Ovary (tissue), 9 donors: ENCODE data around the gene VAMP1. TPM values are rescaled to one million over a fixed set of nuclear protein-coding genes. Genes with fewer than 3 reads are reported as not detected.
"Not testable (repeated sequence)": the region's sequence is repeated elsewhere in the genome, so short reads cannot be mapped to it uniquely, and the experiment has no call there.

Experiments used
- DNase-seq, 5 donors: peaks; one replicate each; pipeline ENCODE4 v3.0.0-alpha.2; 2019 to 2020
- H3K27ac ChIP-seq, 2 donors: fragments of 200-600 bp; one replicate each; pipeline versions ENCODE4 v1.5.1 to v1.8.0; 2019 to 2022
- H3K27me3 ChIP-seq: fragments of 200-600 bp; one replicate; pipeline ENCODE4 v1.8.0; 2022
- H3K36me3 ChIP-seq: fragments of 200-600 bp; sonication (generic); one replicate; pipeline ENCODE4 v1.5.1; 2019
- H3K4me1 ChIP-seq: one replicate; pipeline ENCODE4 v1.8.1; 2013; ENCODE audit warnings: mild to moderate bottlenecking, moderate library complexity; ENCODE audit not compliant: insufficient read depth
- H3K4me3 ChIP-seq: fragments of 200-600 bp; sonication (generic); one replicate; pipeline ENCODE4 v1.5.1; 2017
- H3K9me3 ChIP-seq, 2 donors: fragments of 200-600 bp in 1 of 2; sonication (generic) in 1 of 2; one replicate each; pipeline versions ENCODE4 v1.5.1 to v1.8.1; 2013 to 2019; ENCODE audit warnings: mild to moderate bottlenecking in 1 of 2, moderate library complexity in 1 of 2
- EP300 ChIP-seq: sonication (generic); formaldehyde crosslinking; IDR thresholded peaks from one replicate; pipeline ENCODE4 v1.6.1; 2017; ENCODE audit warnings: antibody characterized with exemption
- POLR2A ChIP-seq: fragments of 450-650 bp; IDR thresholded peaks from one replicate; pipeline ENCODE4 v1.6.1; 2017; ENCODE audit warnings: antibody characterized with exemption, mild to moderate bottlenecking, moderate library complexity
- WGBS, 3 donors: extraction: QIAGEN DNeasy Blood & Tissue Kit in 1 of 3; methylation state at CpG; one replicate each; pipeline versions ENCODE4 v1.1.5 to v1.1.7; 2013 to 2017; 5-methylcytosine and 5-hydroxymethylcytosine counted together
- intact Hi-C, 4 donors: fragments of 100-400 bp; cut with DNase I; formaldehyde crosslinking; loops; one replicate each; pipeline versions ENCODE4 v1.11.0 to v1.15.1; 2022 to 2023
- polyA plus RNA-seq, 2 donors: library from polyadenylated mRNA; stranded (reverse); fragments of 200-250 nt in 1 of 2; fragments of 350-450 nt in 1 of 2; fragmentation: Illumina TruSeq in 1 of 2; extraction: RNeasy Lipid Tissue Mini Kit (QIAGEN cat#74804) in 1 of 2; gene quantifications; one replicate each; pipeline ENCODE4 v1.2.3, GENCODE V29; 2013 to 2014
- total RNA-seq, 7 donors: library from RNA; depleted of rRNA in 2 of 7; stranded (reverse); fragments of >200 nt in 2 of 7; fragmentation: NEBNext Ultra II Directional in 3 of 7; extraction: Animal tissue kit (Norgen Biotek cat#: 25700) in 3 of 7; gene quantifications; one replicate each; pipeline versions ENCODE4 v1.1.0 to v1.2.4, GENCODE V29; 2016 to 2023
- TF ChIP-seq, protein P1 (sequence below), 3 donors: fragments of 450-650 bp in 2 of 3; fragments of 200-600 bp in 1 of 3; IDR thresholded peaks; one replicate each; pipeline versions ENCODE4 v1.5.1 to v1.8.0; 2016 to 2022; ENCODE audit warnings: antibody characterized with exemption in 3 of 3, mild to moderate bottlenecking in 1 of 3
- donor health status: DM: no; HTN: no; CAD: no; lungs with moderate emphysema.
- donor health status: DM: no; HTN: no; CAD: no.
- donor health status: Bipolar disorder and iron deficiency.
- donor health status: DM: yes; HTN: yes; CAD: no.
- donor health status: DM: no; HTN: no; CAD: no.
- donor health status: DM: yes; HTN: yes; CAD: no.

VAMP1 gene
- total and polyA plus RNA-seq, 9 donors = 2.5 to 11.9 (median 5.8) TPM

DNA sequence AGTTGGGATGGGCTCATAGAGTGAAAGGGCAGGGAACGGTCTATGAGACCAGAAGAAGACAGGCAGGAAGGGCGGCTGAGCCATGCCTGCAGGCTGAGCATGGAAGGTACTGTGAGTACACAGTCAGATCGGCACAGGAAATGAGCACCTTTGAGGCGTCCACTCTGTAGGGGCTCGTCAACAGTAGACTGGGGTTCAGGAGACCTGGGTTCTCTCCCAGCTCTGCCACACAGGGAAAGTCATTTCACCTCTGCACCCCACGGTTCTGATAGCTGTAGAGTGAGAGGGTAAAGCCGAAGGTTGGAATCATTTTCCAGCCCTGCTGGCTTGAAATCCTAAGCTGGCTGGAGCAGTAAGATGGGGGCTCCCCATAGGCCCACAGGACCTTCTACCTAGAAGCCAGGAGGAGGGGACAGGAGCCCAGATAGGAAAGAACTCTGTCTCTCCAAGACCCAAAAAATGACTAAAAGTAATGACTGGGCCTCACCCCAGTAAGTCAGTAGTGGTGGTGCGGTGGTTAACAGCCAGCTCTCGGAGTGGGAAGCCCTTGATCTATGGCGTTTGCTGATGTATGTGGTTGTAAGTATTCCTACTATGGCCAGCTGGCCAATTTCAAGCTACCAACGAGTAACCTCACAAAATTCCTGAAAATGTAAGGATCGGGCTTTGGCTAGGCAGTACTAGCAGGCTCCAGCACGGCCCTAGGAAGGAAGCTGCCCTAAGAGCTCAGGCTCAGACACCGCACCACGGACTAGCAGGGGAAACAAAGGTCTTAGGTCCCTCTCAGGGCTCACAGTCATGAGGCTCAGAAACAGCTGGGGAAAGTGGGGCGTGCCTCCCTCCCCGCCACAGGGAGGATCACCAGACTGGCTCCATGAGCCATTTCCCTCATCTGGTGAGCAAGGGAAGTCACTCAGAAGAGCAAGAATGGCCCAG is 36.0 kb downstream of the VAMP1 start:
- no peaks in the 10 kb centered on the region for H3K27me3 ChIP-seq
- no peak overlapping the region for H3K27ac ChIP-seq
- H3K36me3 ChIP-seq = no peaks in the 10 kb centered on the region
- intact Hi-C loops = no loop called here
- peak in 1 of 5 donors; percentile 6 for DNase-seq
- peaks cover 4% of the 10 kb centered on the region for H3K4me1 ChIP-seq
- no peak overlapping the region for H3K4me3 ChIP-seq
- TF ChIP-seq, protein P1, sequence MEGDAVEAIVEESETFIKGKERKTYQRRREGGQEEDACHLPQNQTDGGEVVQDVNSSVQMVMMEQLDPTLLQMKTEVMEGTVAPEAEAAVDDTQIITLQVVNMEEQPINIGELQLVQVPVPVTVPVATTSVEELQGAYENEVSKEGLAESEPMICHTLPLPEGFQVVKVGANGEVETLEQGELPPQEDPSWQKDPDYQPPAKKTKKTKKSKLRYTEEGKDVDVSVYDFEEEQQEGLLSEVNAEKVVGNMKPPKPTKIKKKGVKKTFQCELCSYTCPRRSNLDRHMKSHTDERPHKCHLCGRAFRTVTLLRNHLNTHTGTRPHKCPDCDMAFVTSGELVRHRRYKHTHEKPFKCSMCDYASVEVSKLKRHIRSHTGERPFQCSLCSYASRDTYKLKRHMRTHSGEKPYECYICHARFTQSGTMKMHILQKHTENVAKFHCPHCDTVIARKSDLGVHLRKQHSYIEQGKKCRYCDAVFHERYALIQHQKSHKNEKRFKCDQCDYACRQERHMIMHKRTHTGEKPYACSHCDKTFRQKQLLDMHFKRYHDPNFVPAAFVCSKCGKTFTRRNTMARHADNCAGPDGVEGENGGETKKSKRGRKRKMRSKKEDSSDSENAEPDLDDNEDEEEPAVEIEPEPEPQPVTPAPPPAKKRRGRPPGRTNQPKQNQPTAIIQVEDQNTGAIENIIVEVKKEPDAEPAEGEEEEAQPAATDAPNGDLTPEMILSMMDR (IDR thresholded peaks at IDR 0.05) = no peak
- TF ChIP-seq EP300 (no peak), POLR2A (no peak)
- no peaks in the 10 kb centered on the region for H3K9me3 ChIP-seq
- WGBS, 3 donors = 77 to 80% (median 79%) methylated on average over 17 of the region's 17 CpGs

GRCh38 chr12:6432991-6433390 is 37.5 kb downstream of the VAMP1 start:
- 83 to 88% (median 86%) methylated on average over 5 of the region's 5 CpGs for WGBS, 3 donors
- no peaks in the 10 kb centered on the region for H3K9me3 ChIP-seq
- H3K27ac ChIP-seq = no peak overlapping the region
- no peaks in the 10 kb centered on the region for H3K27me3 ChIP-seq
- TF ChIP-seq EP300 = no peak
- TF ChIP-seq, protein P1 (IDR thresholded peaks at IDR 0.05) = no peak
- no peak for TF ChIP-seq POLR2A
- H3K4me3 ChIP-seq = no peak overlapping the region
- intact Hi-C loops = no loop called here
- peaks cover 4% of the 10 kb centered on the region for H3K4me1 ChIP-seq
- no peaks in the 10 kb centered on the region for H3K36me3 ChIP-seq
- DNase-seq = no peak

GRCh38 chr12:6430124-6430989 is 40.1 kb downstream of the VAMP1 start:
- peak overlapping the region; percentile 9 for H3K4me3 ChIP-seq
- intact Hi-C loops = no loop called here
- 11 to 15% (median 13%) methylated on average over 19 of the region's 19 CpGs for WGBS, 3 donors

GRCh38 chr12:6428326-6428725 is 42.2 kb downstream of the VAMP1 start:
- DNase-seq = no peak
- H3K27ac ChIP-seq = no peak overlapping the region
- no peaks in the 10 kb centered on the region for H3K9me3 ChIP-seq
- no peaks in the 10 kb centered on the region for H3K27me3 ChIP-seq
- no peaks in the 10 kb centered on the region for H3K36me3 ChIP-seq
- 78 to 80% (median 80%) methylated on average over 3 of the region's 3 CpGs for WGBS, 3 donors
- intact Hi-C loops = no loop called here
- peaks cover 6% of the 10 kb centered on the region for H3K4me1 ChIP-seq
- TF ChIP-seq EP300 (no peak), POLR2A (no peak)
- TF ChIP-seq, protein P1 (IDR thresholded peaks at IDR 0.05) = no peak
- no peak overlapping the region for H3K4me3 ChIP-seq

More at GRCh38 chr12:6430124-6430989, 40.1 kb downstream of the VAMP1 start:
- Histone ChIP-seq H3K36me3 (no peaks in the 10 kb centered on the region), H3K4me1 (peaks cover 4% of the 10 kb centered on the region), H3K27me3 (no peaks in the 10 kb centered on the region), H3K9me3 (no peaks in the 10 kb centered on the region), H3K27ac (peak overlapping the region; percentile 33)
- peak; percentile 77 to 93 (median 86) for DNase-seq
- TF ChIP-seq EP300 (peak; percentile 80), POLR2A (no peak)

DNA sequence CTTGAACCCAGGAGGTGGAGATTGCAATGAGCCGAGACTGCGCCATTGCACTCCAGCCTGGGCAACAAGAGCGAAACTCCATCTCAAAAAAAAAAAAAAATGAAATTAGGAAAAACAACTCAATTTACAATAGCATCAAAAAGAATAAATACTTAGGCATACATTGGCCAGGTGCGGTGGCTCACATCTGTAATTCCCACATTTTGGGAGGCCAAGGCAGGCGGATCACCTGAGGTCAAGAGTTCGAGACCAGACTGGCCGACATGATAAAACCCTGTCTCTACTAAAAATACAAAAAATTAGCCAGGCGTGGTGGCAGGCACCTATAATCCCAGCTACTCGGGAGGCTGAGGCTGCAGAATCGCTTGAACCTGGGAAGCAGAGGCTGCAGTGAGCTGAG is 42.7 kb downstream of the VAMP1 start:
- intact Hi-C loops, H3K36me3 ChIP-seq, H3K27me3 ChIP-seq, H3K9me3 ChIP-seq, H3K4me1 ChIP-seq, H3K4me3 ChIP-seq, H3K27ac ChIP-seq: not testable (repeated sequence)
- DNase-seq = peak in 1 of 5 donors; percentile 15
- WGBS, 3 donors = 94 to 96% (median 95%) methylated on average over 10 of the region's 10 CpGs
